Measurements from ENCODE around the gene DCDC1. TPM values are rescaled to one million over a fixed set of nuclear protein-coding genes. Genes with fewer than 3 reads are reported as not detected.
A peak's percentile ranks its signal among the peaks of the same experiment; 100 is the strongest.

Gene DCDC1
- total RNA-seq, 1 experiment from 2014 or later, result not detected

DNA sequence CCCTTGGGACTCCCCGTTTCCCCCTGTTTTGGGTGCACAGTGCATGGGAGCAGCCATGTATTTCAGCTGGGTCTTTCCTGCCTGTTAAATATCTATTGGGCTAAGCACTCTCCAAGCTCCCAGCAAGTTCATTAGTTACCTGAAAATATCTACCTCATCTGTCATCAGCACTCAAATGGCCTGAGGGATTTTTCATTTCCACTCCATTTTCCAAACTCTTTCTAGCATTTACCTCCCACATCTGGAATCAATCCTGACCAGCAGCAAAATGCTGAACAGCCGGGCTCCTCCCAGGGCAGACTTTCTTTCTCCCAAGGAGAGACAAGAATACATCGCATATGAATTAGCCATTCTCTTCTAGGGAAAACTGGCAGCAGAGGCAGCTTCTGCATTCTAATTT, 509.9 kb downstream of the DCDC1 start:
- in situ Hi-C loops (cut with HindIII; ENCODE audit: low pct_unique_long_range_greater_than_20kb, low sequenced_read_pairs), result no loop called here
- DNase-seq (ENCODE audit: low read depth, low spot score), result no peak
- BruUV-seq (replicated peaks), result no TSS peak
- ChIA-PET CTCF (no interaction called here), POLR2A (no interaction called here)
- Histone ChIP-seq H3K27me3 (ENCODE audit: control insufficient read depth, insufficient read depth, low read length) (no peaks in the 10 kb centered on the region), H3K4me1 (ENCODE audit: control insufficient read depth, insufficient read depth, low read length) (no peaks in the 10 kb centered on the region), H3K9me3 (ENCODE audit: control insufficient read depth, insufficient read depth, low read depth, low read length) (no peaks in the 10 kb centered on the region), H3K36me3 (ENCODE audit: control insufficient read depth, insufficient read depth, low read length) (no peaks in the 10 kb centered on the region), H3K27ac (ENCODE audit: low read length) (no peak overlapping the region), H3K4me3 (ENCODE audit: low read depth in 2 of 2, low read length in 2 of 2) (no peak overlapping the region)
- TF ChIP-seq SIN3A (IDR thresholded peaks at IDR 0.05; ENCODE audit: borderline replicate concordance, insufficient read depth, low read depth, low read length), result no peak
- TF ChIP-seq, protein P1, sequence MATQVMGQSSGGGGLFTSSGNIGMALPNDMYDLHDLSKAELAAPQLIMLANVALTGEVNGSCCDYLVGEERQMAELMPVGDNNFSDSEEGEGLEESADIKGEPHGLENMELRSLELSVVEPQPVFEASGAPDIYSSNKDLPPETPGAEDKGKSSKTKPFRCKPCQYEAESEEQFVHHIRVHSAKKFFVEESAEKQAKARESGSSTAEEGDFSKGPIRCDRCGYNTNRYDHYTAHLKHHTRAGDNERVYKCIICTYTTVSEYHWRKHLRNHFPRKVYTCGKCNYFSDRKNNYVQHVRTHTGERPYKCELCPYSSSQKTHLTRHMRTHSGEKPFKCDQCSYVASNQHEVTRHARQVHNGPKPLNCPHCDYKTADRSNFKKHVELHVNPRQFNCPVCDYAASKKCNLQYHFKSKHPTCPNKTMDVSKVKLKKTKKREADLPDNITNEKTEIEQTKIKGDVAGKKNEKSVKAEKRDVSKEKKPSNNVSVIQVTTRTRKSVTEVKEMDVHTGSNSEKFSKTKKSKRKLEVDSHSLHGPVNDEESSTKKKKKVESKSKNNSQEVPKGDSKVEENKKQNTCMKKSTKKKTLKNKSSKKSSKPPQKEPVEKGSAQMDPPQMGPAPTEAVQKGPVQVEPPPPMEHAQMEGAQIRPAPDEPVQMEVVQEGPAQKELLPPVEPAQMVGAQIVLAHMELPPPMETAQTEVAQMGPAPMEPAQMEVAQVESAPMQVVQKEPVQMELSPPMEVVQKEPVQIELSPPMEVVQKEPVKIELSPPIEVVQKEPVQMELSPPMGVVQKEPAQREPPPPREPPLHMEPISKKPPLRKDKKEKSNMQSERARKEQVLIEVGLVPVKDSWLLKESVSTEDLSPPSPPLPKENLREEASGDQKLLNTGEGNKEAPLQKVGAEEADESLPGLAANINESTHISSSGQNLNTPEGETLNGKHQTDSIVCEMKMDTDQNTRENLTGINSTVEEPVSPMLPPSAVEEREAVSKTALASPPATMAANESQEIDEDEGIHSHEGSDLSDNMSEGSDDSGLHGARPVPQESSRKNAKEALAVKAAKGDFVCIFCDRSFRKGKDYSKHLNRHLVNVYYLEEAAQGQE (IDR thresholded peaks at IDR 0.05; ENCODE audit: insufficient read depth in 1 of 2, low read depth in 2 of 2, low read length in 1 of 2), result no peak
- no peak for ATAC-seq
- intact Hi-C loops (cut with micrococcal nuclease; ENCODE audit: unreplicated experiment), result loop anchor here (10.0 kb wide), 1 partner anchor 245 kb away; no protein-coding TSS in a partner anchor

DNA sequence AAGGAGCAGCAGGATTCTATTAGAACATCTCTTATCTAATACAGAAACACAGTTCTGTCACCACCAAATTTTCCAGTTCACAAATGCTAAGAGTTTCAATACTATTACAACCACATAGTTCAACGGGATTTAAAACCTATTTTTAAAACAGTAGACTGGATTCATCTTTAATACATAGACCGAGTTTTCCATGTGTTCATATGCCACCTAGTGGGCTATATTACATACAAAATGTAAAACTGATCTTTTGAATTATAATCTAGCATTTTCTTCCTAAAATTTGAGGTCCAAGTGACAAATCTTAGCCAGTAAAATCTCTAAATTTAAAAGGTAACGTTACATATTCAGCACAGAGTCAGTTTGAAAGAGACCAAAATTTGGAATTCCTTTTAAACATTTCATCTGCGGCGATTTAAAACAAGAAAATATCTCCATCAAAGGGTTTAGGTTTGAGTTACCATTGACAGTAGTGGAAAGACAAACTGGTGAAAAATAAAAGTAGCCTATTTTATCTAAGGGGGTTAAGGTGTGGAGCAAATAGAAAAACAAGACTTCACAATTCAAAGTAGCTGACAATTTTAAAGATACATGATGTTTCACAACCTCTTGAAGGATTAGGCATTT, 514.0 kb downstream of the DCDC1 start:
- H3K27me3 ChIP-seq (ENCODE audit: control insufficient read depth, insufficient read depth, low read length), result no peaks in the 10 kb centered on the region
- H3K9me3 ChIP-seq (ENCODE audit: control insufficient read depth, insufficient read depth, low read depth, low read length), result no peaks in the 10 kb centered on the region
- H3K4me3 ChIP-seq (ENCODE audit: low read depth in 2 of 2, low read length in 2 of 2), result no peak overlapping the region
- no peak for ATAC-seq
- intact Hi-C loops (cut with micrococcal nuclease; ENCODE audit: unreplicated experiment) (loop anchor here (1.0 to 10.0 kb wide), 2 partner anchors 241 to 509 kb away; no protein-coding TSS in a partner anchor), in situ Hi-C loops (cut with HindIII; ENCODE audit: low pct_unique_long_range_greater_than_20kb, low sequenced_read_pairs) (no loop called here)
- BruUV-seq (replicated peaks), result no TSS peak
- H3K36me3 ChIP-seq (ENCODE audit: control insufficient read depth, insufficient read depth, low read length), result no peaks in the 10 kb centered on the region
- POLR2A ChIA-PET, result no interaction called here
- DNase-seq (ENCODE audit: low read depth, low spot score), result peak; percentile 1
- TF ChIP-seq SIN3A (IDR thresholded peaks at IDR 0.05; ENCODE audit: borderline replicate concordance, insufficient read depth, low read depth, low read length) (no peak), TCF7L2 (IDR thresholded peaks at IDR 0.05; ENCODE audit: low read depth, low read length) (no peak), POLR2AphosphoS5 (IDR thresholded peaks at IDR 0.05; ENCODE audit: low read depth, low read length) (no peak)
- TF ChIP-seq, protein P2, sequence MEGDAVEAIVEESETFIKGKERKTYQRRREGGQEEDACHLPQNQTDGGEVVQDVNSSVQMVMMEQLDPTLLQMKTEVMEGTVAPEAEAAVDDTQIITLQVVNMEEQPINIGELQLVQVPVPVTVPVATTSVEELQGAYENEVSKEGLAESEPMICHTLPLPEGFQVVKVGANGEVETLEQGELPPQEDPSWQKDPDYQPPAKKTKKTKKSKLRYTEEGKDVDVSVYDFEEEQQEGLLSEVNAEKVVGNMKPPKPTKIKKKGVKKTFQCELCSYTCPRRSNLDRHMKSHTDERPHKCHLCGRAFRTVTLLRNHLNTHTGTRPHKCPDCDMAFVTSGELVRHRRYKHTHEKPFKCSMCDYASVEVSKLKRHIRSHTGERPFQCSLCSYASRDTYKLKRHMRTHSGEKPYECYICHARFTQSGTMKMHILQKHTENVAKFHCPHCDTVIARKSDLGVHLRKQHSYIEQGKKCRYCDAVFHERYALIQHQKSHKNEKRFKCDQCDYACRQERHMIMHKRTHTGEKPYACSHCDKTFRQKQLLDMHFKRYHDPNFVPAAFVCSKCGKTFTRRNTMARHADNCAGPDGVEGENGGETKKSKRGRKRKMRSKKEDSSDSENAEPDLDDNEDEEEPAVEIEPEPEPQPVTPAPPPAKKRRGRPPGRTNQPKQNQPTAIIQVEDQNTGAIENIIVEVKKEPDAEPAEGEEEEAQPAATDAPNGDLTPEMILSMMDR (IDR thresholded peaks at IDR 0.05), result peak; percentile 41; the same call in 1 of the 2 replicates
- TF ChIP-seq, protein P1 (IDR thresholded peaks at IDR 0.05; ENCODE audit: insufficient read depth in 1 of 2, low read depth in 2 of 2, low read length in 1 of 2), result no peak
- CTCF ChIA-PET, result no interaction called here
- no peak overlapping the region for H3K27ac ChIP-seq (ENCODE audit: low read length)
- no peaks in the 10 kb centered on the region for H3K4me1 ChIP-seq (ENCODE audit: control insufficient read depth, insufficient read depth, low read length)

All from Panc1 (cell line).